Nephron progenitor cell (in vitro differentiated cells): Measurements from ENCODE around the gene CRTAP.

Source experiments
- DNase-seq: peaks from one replicate; pipeline ENCODE4 v3.0.0; 2021
- H3K27ac Mint-ChIP-seq: 2 replicates; pipeline ENCODE4 v1.8.0; 2021; ENCODE audit warnings: mild to moderate bottlenecking, moderate library complexity, mixed read lengths
- H3K27me3 Mint-ChIP-seq: 2 replicates; pipeline ENCODE4 v1.8.0; 2021; ENCODE audit warnings: mild to moderate bottlenecking, low read depth, mixed read lengths; ENCODE audit not compliant: poor library complexity
- H3K36me3 Mint-ChIP-seq: 2 replicates; pipeline ENCODE4 v1.8.0; 2021; ENCODE audit warnings: low read depth, mixed read lengths
- H3K4me1 Mint-ChIP-seq: 2 replicates; pipeline ENCODE4 v1.8.0; 2021; ENCODE audit warnings: mixed read lengths
- H3K4me3 Mint-ChIP-seq: 2 replicates; pipeline ENCODE4 v1.8.0; 2021; ENCODE audit warnings: mild to moderate bottlenecking, moderate library complexity, mixed read lengths
- H3K9me3 Mint-ChIP-seq: 2 replicates; pipeline ENCODE4 v1.8.0; 2021; ENCODE audit warnings: mild to moderate bottlenecking, moderate library complexity, mixed read lengths
- CTCF ChIP-seq: fragments of 200-600 bp; sonication (generic); IDR thresholded peaks from 2 replicates; pipeline ENCODE4 v1.5.0; 2021; ENCODE audit warnings: antibody characterized with exemption

Gene CRTAP

GRCh38 chr3:33114622-33115023 is 809 bp downstream of the CRTAP start:
- no peak for TF ChIP-seq CTCF
- peak overlapping the region; percentile 83 for H3K4me3 Mint-ChIP-seq
- DNase-seq = no peak
- peaks cover 47% of the 10 kb centered on the region for H3K4me1 Mint-ChIP-seq
- peaks cover 29% of the 10 kb centered on the region for H3K36me3 Mint-ChIP-seq
- H3K9me3 Mint-ChIP-seq = peaks cover 10% of the 10 kb centered on the region
- peak overlapping the region; percentile 91 for H3K27ac Mint-ChIP-seq
- H3K27me3 Mint-ChIP-seq = peaks cover 3% of the 10 kb centered on the region

- no peak for DNase-seq
- H3K27me3 Mint-ChIP-seq = peaks cover 3% of the 10 kb centered on the region
- peaks cover 30% of the 10 kb centered on the region for H3K36me3 Mint-ChIP-seq
- H3K4me1 Mint-ChIP-seq = peaks cover 47% of the 10 kb centered on the region
- H3K4me3 Mint-ChIP-seq = peak overlapping the region; percentile 83
- TF ChIP-seq CTCF = no peak
- peaks cover 10% of the 10 kb centered on the region for H3K9me3 Mint-ChIP-seq
- H3K27ac Mint-ChIP-seq = no peak overlapping the region
Measured at GRCh38 chr3:33115024-33115768, 1.4 kb downstream of the CRTAP start.

GRCh38 chr3:33117461-33117860 is 3.6 kb downstream of the CRTAP start:
- Mint-ChIP-seq H3K9me3 (no peaks in the 10 kb centered on the region), H3K4me1 (peaks cover 47% of the 10 kb centered on the region), H3K4me3 (no peak overlapping the region), H3K27ac (no peak overlapping the region), H3K27me3 (peaks cover 3% of the 10 kb centered on the region), H3K36me3 (peaks cover 28% of the 10 kb centered on the region)
- no peak for DNase-seq
- no peak for TF ChIP-seq CTCF

GRCh38 chr3:33119891-33120290 is 6.1 kb downstream of the CRTAP start:
- Mint-ChIP-seq H3K4me1 (peaks cover 42% of the 10 kb centered on the region), H3K27me3 (peaks cover 3% of the 10 kb centered on the region), H3K36me3 (peaks cover 46% of the 10 kb centered on the region), H3K9me3 (no peaks in the 10 kb centered on the region), H3K4me3 (no peak overlapping the region), H3K27ac (no peak overlapping the region)
- no peak for TF ChIP-seq CTCF
- no peak for DNase-seq

GRCh38 chr3:33122991-33123390 is 9.2 kb downstream of the CRTAP start:
- Mint-ChIP-seq H3K27ac (peak overlapping the region; percentile 87), H3K36me3 (peaks cover 52% of the 10 kb centered on the region), H3K4me3 (no peak overlapping the region), H3K27me3 (peaks cover 3% of the 10 kb centered on the region), H3K4me1 (peaks cover 17% of the 10 kb centered on the region), H3K9me3 (no peaks in the 10 kb centered on the region)
- TF ChIP-seq CTCF = no peak
- no peak for DNase-seq

GRCh38 chr3:33124638-33125037 is 10.8 kb downstream of the CRTAP start:
- Mint-ChIP-seq H3K36me3 (peaks cover 52% of the 10 kb centered on the region), H3K4me3 (no peak overlapping the region)
- DNase-seq = no peak

More at GRCh38 chr3:33124638-33125037, 10.8 kb downstream of the CRTAP start:
- Mint-ChIP-seq H3K4me1 (peaks cover under 1% of the 10 kb centered on the region), H3K9me3 (no peaks in the 10 kb centered on the region), H3K27ac (peak overlapping the region; percentile 34), H3K27me3 (no peaks in the 10 kb centered on the region)
- TF ChIP-seq CTCF = no peak
